ENCODE results near the gene BCL7A.

The BCL7A gene

GRCh38 chr12:121990114-121990647, 31.5 kb upstream of the BCL7A start:
- H3K4me3 ChIP-seq (ENCODE audit: control insufficient read depth, low read depth, low read length) = no peak overlapping the region
- no peak for TF ChIP-seq CTCF (conservative IDR thresholded peaks at IDR 0.05; ENCODE audit: control insufficient read depth, insufficient read depth, low read depth, low read length)
- DNase-seq (ENCODE audit: low read depth) = no peak

GRCh38 chr12:121990692-121991603, 30.7 kb upstream of the BCL7A start:
- no peak overlapping the region for H3K4me3 ChIP-seq (ENCODE audit: control insufficient read depth, low read depth, low read length)
- DNase-seq (ENCODE audit: low read depth) = peak; percentile 51
- TF ChIP-seq CTCF (conservative IDR thresholded peaks at IDR 0.05; ENCODE audit: control insufficient read depth, insufficient read depth, low read depth, low read length) = no peak

- no peak for TF ChIP-seq CTCF (conservative IDR thresholded peaks at IDR 0.05; ENCODE audit: control insufficient read depth, insufficient read depth, low read depth, low read length)
- DNase-seq (ENCODE audit: low read depth) = peak; percentile 99
- H3K4me3 ChIP-seq (ENCODE audit: control insufficient read depth, low read depth, low read length) = no peak overlapping the region
These were observed 29.4 kb upstream of the BCL7A start for GRCh38 chr12:121992059-121992879.

- no peak for DNase-seq (ENCODE audit: low read depth)
- no peak for TF ChIP-seq CTCF (conservative IDR thresholded peaks at IDR 0.05; ENCODE audit: control insufficient read depth, insufficient read depth, low read depth, low read length)
- H3K4me3 ChIP-seq (ENCODE audit: control insufficient read depth, low read depth, low read length) = no peak overlapping the region
These were observed 25.4 kb upstream of the BCL7A start for GRCh38 chr12:121996050-121996944.

- TF ChIP-seq CTCF (conservative IDR thresholded peaks at IDR 0.05; ENCODE audit: control insufficient read depth, insufficient read depth, low read depth, low read length) = no peak
- no peak overlapping the region for H3K4me3 ChIP-seq (ENCODE audit: control insufficient read depth, low read depth, low read length)
- peak; percentile 46 for DNase-seq (ENCODE audit: low read depth)
These were observed 24.6 kb upstream of the BCL7A start for GRCh38 chr12:121996945-121997612.

Data from fibroblast of mammary gland (primary cell).